ENCODE results near the gene NXPH1.

Gene NXPH1

GRCh38 chr7:8433477-8434289 lies at the start of gene NXPH1:
TSS of gene NXPH1 (plus strand) at chr7:8433609.
- Histone ChIP-seq H3K27ac (no peak within 1 kb of the TSS), H3K9ac (no peak within 1 kb of the TSS)

GRCh38 chr7:8384901-8385300 lies 48.5 kb upstream of the NXPH1 start:
- H3K27me3 ChIP-seq (ENCODE audit: control insufficient read depth, insufficient read depth, low read length) = no peaks in the 10 kb centered on the region
- no peaks in the 10 kb centered on the region for H3K4me1 ChIP-seq
- no peak overlapping the region for H3K9ac ChIP-seq
- H3K4me2 ChIP-seq (ENCODE audit: low read length) = no peak overlapping the region
- H3K36me3 ChIP-seq (ENCODE audit: control insufficient read depth, insufficient read depth, low read length) = no peaks in the 10 kb centered on the region
- H3K9me3 ChIP-seq (ENCODE audit: control insufficient read depth, low read length) = no peaks in the 10 kb centered on the region
- TF ChIP-seq CTCF (IDR thresholded peaks at IDR 0.05) = no peak
- no peak overlapping the region for H3K27ac ChIP-seq
- H3K79me2 ChIP-seq = no peaks in the 10 kb centered on the region
- H3K4me3 ChIP-seq (ENCODE audit: low read depth, low read length) = no peak overlapping the region
- no peak overlapping the region for H2AFZ ChIP-seq

More at GRCh38 chr7:8433477-8434289, at the start of gene NXPH1:
- H3K9me3 ChIP-seq (ENCODE audit: control insufficient read depth, low read length) = no peaks in the 10 kb centered on the region
- peaks cover 8% of the 10 kb centered on the region for H3K27me3 ChIP-seq (ENCODE audit: control insufficient read depth, insufficient read depth, low read length)
- TF ChIP-seq CTCF (IDR thresholded peaks at IDR 0.05) = peak; percentile 11
- peak within 1 kb of the TSS; percentile 72 for H2AFZ ChIP-seq
- no peaks in the 10 kb centered on the region for H3K36me3 ChIP-seq (ENCODE audit: control insufficient read depth, insufficient read depth, low read length)
- H3K79me2 ChIP-seq = no peaks in the 10 kb centered on the region
- H3K4me1 ChIP-seq = peaks cover 3% of the 10 kb centered on the region
- no peak within 1 kb of the TSS for H3K4me3 ChIP-seq (ENCODE audit: low read depth, low read length)
- H3K4me2 ChIP-seq (ENCODE audit: low read length) = peak within 1 kb of the TSS; percentile 49

- Histone ChIP-seq H2AFZ (no peak overlapping the region), H3K4me1 (no peaks in the 10 kb centered on the region), H3K9me3 (ENCODE audit: control insufficient read depth, low read length) (no peaks in the 10 kb centered on the region)
Observed at GRCh38 chr7:8386926-8387550, 46.4 kb upstream of the NXPH1 start.

GRCh38 chr7:8387551-8388256 lies 45.7 kb upstream of the NXPH1 start:
- Histone ChIP-seq H3K4me3 (ENCODE audit: low read depth, low read length) (no peak overlapping the region), H3K27ac (no peak overlapping the region), H3K9ac (no peak overlapping the region), H3K4me1 (no peaks in the 10 kb centered on the region), H3K4me2 (ENCODE audit: low read length) (no peak overlapping the region), H3K36me3 (ENCODE audit: control insufficient read depth, insufficient read depth, low read length) (no peaks in the 10 kb centered on the region), H3K9me3 (ENCODE audit: control insufficient read depth, low read length) (no peaks in the 10 kb centered on the region), H3K79me2 (no peaks in the 10 kb centered on the region), H3K27me3 (ENCODE audit: control insufficient read depth, insufficient read depth, low read length) (peaks cover under 1% of the 10 kb centered on the region), H2AFZ (no peak overlapping the region)
- no peak for TF ChIP-seq CTCF (IDR thresholded peaks at IDR 0.05)

More at GRCh38 chr7:8386926-8387550, 46.4 kb upstream of the NXPH1 start:
- Histone ChIP-seq H3K36me3 (ENCODE audit: control insufficient read depth, insufficient read depth, low read length) (no peaks in the 10 kb centered on the region), H3K79me2 (no peaks in the 10 kb centered on the region), H3K27me3 (ENCODE audit: control insufficient read depth, insufficient read depth, low read length) (no peaks in the 10 kb centered on the region), H3K4me2 (ENCODE audit: low read length) (no peak overlapping the region), H3K4me3 (ENCODE audit: low read depth, low read length) (no peak overlapping the region), H3K9ac (no peak overlapping the region), H3K27ac (no peak overlapping the region)
- no peak for TF ChIP-seq CTCF (IDR thresholded peaks at IDR 0.05)

Measured in parathyroid adenoma (tissue), 2 donors.